H1 (cell line): ENCODE measurements around the gene SLC6A17. TPM values are rescaled to one million over a fixed set of nuclear protein-coding genes. Genes with fewer than 3 reads are reported as not detected.

Source experiments
- CTCF ChIA-PET: fragments of 300-600 bp; sonication (Branson Sonifier 250); formaldehyde crosslinking; loops from one replicate; lab custom pipeline; 2021; ENCODE audit not compliant: partially characterized antibody; lab: Charles Lee
- POLR2A ChIA-PET: fragments of 300-600 bp; sonication (Branson Sonifier 250); formaldehyde crosslinking; loops from one replicate; lab custom pipeline; 2021; ENCODE audit warnings: inconsistent platforms; ENCODE audit not compliant: partially characterized antibody; lab: Charles Lee
- DNase-seq, 2 experiments: peaks; one replicate each; pipeline versions ENCODE4 v3.0.0 to v3.0.0-alpha.2; 2010 to 2022; ENCODE audit warnings: low spot score in 2 of 2, low read depth in 1 of 2, mixed read lengths in 1 of 2
- FAIRE-seq: peaks from 2 replicates; lab custom pipeline; 2011; peaks lifted over from hg19 to GRCh38; lab: Jason Lieb, UNC
- H2AFZ ChIP-seq: 2 replicates; pipeline ENCODE4 v1.8.1; 2012; ENCODE audit warnings: low read length, inconsistent platforms
- H2AK5ac ChIP-seq: 2 replicates; pipeline ENCODE4 v1.6.1; 2013; ENCODE audit warnings: low read depth, low read length
- H2BK120ac ChIP-seq: replicated peaks from 2 replicates; pipeline ENCODE3; 2013; ENCODE audit warnings: low read depth, low read length, inconsistent platforms
- H2BK12ac ChIP-seq: 2 replicates; pipeline ENCODE4 v1.6.1; 2013; ENCODE audit warnings: low read depth, low read length
- H2BK15ac ChIP-seq: 2 replicates; pipeline ENCODE4 v1.6.1; 2013; ENCODE audit warnings: low read length
- H2BK20ac ChIP-seq: 2 replicates; pipeline ENCODE4 v1.6.1; 2013; ENCODE audit warnings: low read length
- H2BK5ac ChIP-seq: 2 replicates; pipeline ENCODE4 v1.6.1; 2013; ENCODE audit warnings: low read depth, low read length
- H3K14ac ChIP-seq: 2 replicates; pipeline ENCODE4 v1.6.1; 2013; ENCODE audit warnings: inconsistent platforms; ENCODE audit not compliant: insufficient read length
- H3K18ac ChIP-seq: 2 replicates; pipeline ENCODE4 v1.6.1; 2013; ENCODE audit warnings: low read length; ENCODE audit errors: extremely low read depth
- H3K23ac ChIP-seq: 2 replicates; pipeline ENCODE4 v1.6.1; 2013; ENCODE audit warnings: inconsistent platforms; ENCODE audit not compliant: insufficient read length
- H3K23me2 ChIP-seq: 2 replicates; pipeline ENCODE4 v1.6.1; 2013; ENCODE audit warnings: low read depth, low read length
- H3K27ac ChIP-seq: 2 replicates; pipeline ENCODE4 v1.6.1; 2011; ENCODE audit warnings: low read depth, low read length, inconsistent platforms
- H3K27me3 ChIP-seq, 4 experiments: replicated peaks in 1 of 4; 1 replicate in 1 of 4; 2 replicates in 3 of 4; pipeline versions ENCODE4 v1.6.1 to v1.8.1; 2011 to 2013; ENCODE audit warnings: low read length in 3 of 4, mild to moderate bottlenecking in 3 of 4, inconsistent platforms in 2 of 4, mixed read lengths in 2 of 4, moderate library complexity in 1 of 4; ENCODE audit not compliant: control insufficient read depth in 3 of 4, insufficient read depth in 3 of 4; ENCODE audit errors: extremely low read depth in 1 of 4
- H3K36me3 ChIP-seq, 4 experiments: 2 replicates each; pipeline versions ENCODE4 v1.6.1 to v1.8.1; 2011 to 2013; ENCODE audit warnings: mild to moderate bottlenecking in 4 of 4, low read length in 3 of 4, moderate library complexity in 2 of 4, control low read depth in 1 of 4, inconsistent platforms in 1 of 4; ENCODE audit not compliant: insufficient read depth in 4 of 4, control insufficient read depth in 2 of 4
- H3K4ac ChIP-seq: replicated peaks from 2 replicates; pipeline ENCODE3; 2013; ENCODE audit warnings: low read length, low read depth, mixed read lengths, inconsistent platforms; ENCODE audit not compliant: insufficient read length
- H3K4me1 ChIP-seq, 4 experiments: replicated peaks in 1 of 4; 1 replicate in 1 of 4; 2 replicates in 3 of 4; pipeline versions ENCODE4 v1.6.1 to v1.8.1; 2011 to 2013; ENCODE audit warnings: low read length in 3 of 4, inconsistent platforms in 2 of 4, mixed read lengths in 1 of 4; ENCODE audit not compliant: insufficient read depth in 4 of 4, control insufficient read depth in 3 of 4
- H3K4me2 ChIP-seq, 2 experiments: 2 replicates each; pipeline versions ENCODE4 v1.6.1 to v1.8.1; 2011 to 2013; ENCODE audit warnings: low read depth in 2 of 2, low read length in 2 of 2, control low read depth in 1 of 2, inconsistent platforms in 1 of 2, mild to moderate bottlenecking in 1 of 2; ENCODE audit not compliant: insufficient read depth in 1 of 2
- H3K4me3 ChIP-seq, 4 experiments: fragments of 200-600, 300-600 bp in 1 of 4; sonication (generic), shearing (Covaris generic), sonication (Bioruptor Twin) in 1 of 4; 2 replicates each; pipeline versions ENCODE4 v1.5.1 to v1.8.1; 2011 to 2016; ENCODE audit warnings: low read length in 4 of 4, low read depth in 3 of 4, control low read depth in 2 of 4, inconsistent platforms in 2 of 4, mild to moderate bottlenecking in 2 of 4, mixed read lengths in 1 of 4, moderate library complexity in 1 of 4; ENCODE audit not compliant: insufficient read depth in 2 of 4; ENCODE audit errors: extremely low read depth in 1 of 4
- H3K56ac ChIP-seq: replicated peaks from 2 replicates; pipeline ENCODE3; 2013; ENCODE audit warnings: low read depth, mild to moderate bottlenecking, mixed read lengths, low read length, inconsistent platforms; ENCODE audit not compliant: insufficient read length
- H3K79me1 ChIP-seq: 2 replicates; pipeline ENCODE4 v1.6.1; 2013; ENCODE audit warnings: low read depth, low read length, control low read depth
- H3K79me2 ChIP-seq, 2 experiments: 2 replicates each; pipeline versions ENCODE4 v1.6.1 to v1.8.1; 2012 to 2013; ENCODE audit warnings: low read length in 2 of 2, mild to moderate bottlenecking in 2 of 2, inconsistent platforms in 1 of 2; ENCODE audit not compliant: insufficient read depth in 2 of 2, control insufficient read depth in 1 of 2
- H3K9ac ChIP-seq, 4 experiments: replicated peaks in 1 of 4; 1 replicate in 1 of 4; 2 replicates in 3 of 4; pipeline versions ENCODE4 v1.6.1 to v1.8.1; 2011 to 2013; ENCODE audit warnings: low read depth in 3 of 4, low read length in 3 of 4, control low read depth in 2 of 4, mild to moderate bottlenecking in 2 of 4, moderate library complexity in 2 of 4, inconsistent platforms in 1 of 4; ENCODE audit errors: extremely low read depth in 1 of 4
- H3K9me3 ChIP-seq, 2 experiments: 2 replicates each; pipeline versions ENCODE4 v1.6.1 to v1.8.1; 2012 to 2013; ENCODE audit warnings: mild to moderate bottlenecking in 2 of 2, moderate library complexity in 2 of 2, control low read depth in 1 of 2, inconsistent platforms in 1 of 2, low read depth in 1 of 2, low read length in 1 of 2, mixed read lengths in 1 of 2; ENCODE audit not compliant: insufficient read depth in 2 of 2
- H4K20me1 ChIP-seq, 2 experiments: replicated peaks in 1 of 2; 2 replicates each; pipeline versions ENCODE3 to v1.8.1; 2011 to 2013; ENCODE audit warnings: inconsistent platforms in 2 of 2, low read length in 2 of 2, mild to moderate bottlenecking in 1 of 2; ENCODE audit not compliant: insufficient read depth in 2 of 2, control insufficient read depth in 1 of 2
- H4K5ac ChIP-seq: 2 replicates; pipeline ENCODE4 v1.6.1; 2013; ENCODE audit warnings: low read length, low read depth, mixed read lengths, inconsistent platforms; ENCODE audit not compliant: insufficient read length
- H4K8ac ChIP-seq: 2 replicates; pipeline ENCODE4 v1.8.0; 2013; ENCODE audit warnings: mild to moderate bottlenecking, moderate library complexity, low read length, inconsistent platforms; ENCODE audit not compliant: insufficient read depth; ENCODE audit errors: extremely low read depth
- H4K91ac ChIP-seq: replicated peaks from 2 replicates; pipeline ENCODE3; 2013; ENCODE audit warnings: low read length, mixed read lengths, inconsistent platforms; ENCODE audit not compliant: insufficient read length
- BACH1 ChIP-seq: IDR thresholded peaks from 2 replicates; pipeline ENCODE4 v1.6.1; 2012; ENCODE audit warnings: low read length, improper control_type of control experiment
- CTCF ChIP-seq, 3 experiments: IDR thresholded peaks; 1 replicate in 2 of 3; 2 replicates in 1 of 3; pipeline versions ENCODE4 v1.5.1 to v1.6.1; 2011; ENCODE audit warnings: low read length in 3 of 3, mild to moderate bottlenecking in 3 of 3, inconsistent platforms in 2 of 3, low read depth in 1 of 3, moderate library complexity in 1 of 3; ENCODE audit not compliant: insufficient read depth in 1 of 3; ENCODE audit errors: control extremely low read depth in 1 of 3
- EGR1 ChIP-seq: IDR thresholded peaks from 2 replicates; pipeline ENCODE4 v1.6.1; 2011; ENCODE audit warnings: low read depth, low read length, borderline replicate concordance
- HDAC2 ChIP-seq, 2 experiments: fragments of 300-600 bp in 1 of 2; sonication (generic) in 1 of 2; IDR thresholded peaks; 2 replicates each; pipeline ENCODE4 v1.6.1; 2011 to 2012; ENCODE audit warnings: low read depth in 2 of 2, low read length in 2 of 2, mild to moderate bottlenecking in 2 of 2, moderate library complexity in 2 of 2, borderline replicate concordance in 1 of 2, inconsistent platforms in 1 of 2
- KDM1A ChIP-seq: fragments of 200-600, 300-600 bp; sonication (generic); IDR thresholded peaks from 2 replicates; pipeline ENCODE4 v1.7.1; 2016; ENCODE audit warnings: mild to moderate bottlenecking, low read length, borderline replicate concordance
- KDM4A ChIP-seq: IDR thresholded peaks from one replicate; pipeline ENCODE4 v1.7.1; 2012; ENCODE audit warnings: low read depth, mild to moderate bottlenecking, moderate library complexity, low read length, inconsistent platforms; ENCODE audit not compliant: severe bottlenecking
- POLR2A ChIP-seq, 2 experiments: IDR thresholded peaks; 1 replicate in 1 of 2; 2 replicates in 1 of 2; pipeline ENCODE4 v1.6.1; 2011; ENCODE audit warnings: low read depth in 2 of 2, low read length in 2 of 2, mild to moderate bottlenecking in 2 of 2; ENCODE audit errors: control extremely low read depth in 1 of 2
- POU5F1 ChIP-seq: IDR thresholded peaks from 2 replicates; pipeline ENCODE4 v1.6.1; 2011; ENCODE audit warnings: low read depth, mild to moderate bottlenecking, low read length, moderate library complexity
- RBBP5 ChIP-seq: IDR thresholded peaks from 2 replicates; pipeline ENCODE4 v1.7.1; 2012; ENCODE audit warnings: low read depth, mild to moderate bottlenecking, inconsistent platforms, low read length, moderate library complexity, borderline replicate concordance
- RFX5 ChIP-seq: IDR thresholded peaks from 2 replicates; pipeline ENCODE4 v1.6.1; 2011; ENCODE audit warnings: low read depth, low read length, improper control_type of control experiment, borderline replicate concordance
- RXRA ChIP-seq: IDR thresholded peaks from 2 replicates; pipeline ENCODE4 v1.6.1; 2011; ENCODE audit warnings: low read depth, mild to moderate bottlenecking, low read length, moderate library complexity; ENCODE audit not compliant: insufficient read depth
- TEAD4 ChIP-seq: IDR thresholded peaks from 2 replicates; pipeline ENCODE4 v1.6.1; 2012; ENCODE audit warnings: low read depth, low read length, inconsistent platforms, mixed read lengths
- WGBS, 2 experiments: shearing (Covaris generic) in 1 of 2; methylation state at CpG; one replicate each; pipeline versions ENCODE4 v1.1.6 to v1.1.7; 2013 to 2015; ENCODE audit warnings: low lambda C conversion rate in 2 of 2, mixed read lengths in 2 of 2, inconsistent platforms in 1 of 2, low coverage in 1 of 2, missing lambda C conversion rate in 1 of 2; ENCODE audit not compliant: insufficient replicate concordance in 2 of 2, insufficient coverage in 1 of 2, insufficient read length in 1 of 2; ENCODE audit errors: extremely low coverage in 1 of 2, missing lambda C conversion rate in 1 of 2; 5-methylcytosine and 5-hydroxymethylcytosine counted together
- polyA plus RNA-seq, 7 experiments: library from polyadenylated mRNA; depleted of rRNA in 3 of 7; stranded (reverse) in 5 of 7; unstranded in 2 of 7; fragments of >200 nt in 5 of 7; fragments of 200-250 nt in 2 of 7; gene quantifications; 1 replicate in 5 of 7; 2 replicates in 1 of 7; 4 replicates in 1 of 7; pipeline versions ENCODE4 v1.2.1 to v1.2.3, GENCODE V29; 2011 to 2013; ENCODE audit warnings: missing spikeins in 2 of 7, mixed read lengths in 2 of 7
- total RNA-seq: library from RNA; stranded (reverse); fragmentation: NEBNext Ultra II Directional; extraction: Animal tissue kit (Norgen Biotek cat#: 25700); gene quantifications from 2 replicates; pipeline ENCODE4 v1.2.1, GENCODE V29; 2021

SLC6A17 gene
- total and polyA plus RNA-seq, 2 of the 8 experiments (the other 6 are each of a cell fraction or from before 2014, with no cell fraction given) = 0.15 to 0.28 TPM

GRCh38 chr1:110218739-110219138 is 68.4 kb downstream of the SLC6A17 start:
- FAIRE-seq (no peak), DNase-seq (no peak)
- H3K18ac ChIP-seq = no peak overlapping the region
- no peaks in the 10 kb centered on the region for H3K79me2 ChIP-seq
- ChIA-PET POLR2A (no interaction called here), CTCF (interaction anchor here (0.5 to 2.2 kb wide), 8 partner anchors 9 to 432 kb away, joined by 3 to 11 read pairs (median 4); partner anchors contain the start of gene KCNC4)
- peaks cover 0 to 19% of the 10 kb centered on the region in 2 experiments for H4K20me1 ChIP-seq
- no peaks in the 10 kb centered on the region for H3K23me2 ChIP-seq
- no peak overlapping the region for H3K27ac ChIP-seq
- H3K9me3 ChIP-seq = no peaks in the 10 kb centered on the region
- no peak overlapping the region for H2BK15ac ChIP-seq
- H2AFZ ChIP-seq = no peak overlapping the region
- no peak overlapping the region for H3K4ac ChIP-seq
- H3K14ac ChIP-seq = no peak overlapping the region
- H3K27me3 ChIP-seq = no peaks in the 10 kb centered on the region
- H2BK12ac ChIP-seq = no peak overlapping the region
- WGBS, 2 experiments = 91% methylated on average over 4 of the region's 4 CpGs; no CpG with 5 or more reads in 1 of the 2 experiments
- H2BK5ac ChIP-seq = no peak overlapping the region
- H3K79me1 ChIP-seq = no peaks in the 10 kb centered on the region; the same call in 1 of the 2 replicates
- no peak overlapping the region for H3K23ac ChIP-seq
- no peak overlapping the region for H3K56ac ChIP-seq
- no peak overlapping the region for H2BK120ac ChIP-seq
- no peak overlapping the region for H4K8ac ChIP-seq
- no peak overlapping the region for H4K5ac ChIP-seq
- no peaks in the 10 kb centered on the region for H3K36me3 ChIP-seq
- no peak overlapping the region for H4K91ac ChIP-seq
- H3K4me2 ChIP-seq = no peak overlapping the region
- no peak overlapping the region for H3K4me3 ChIP-seq
- no peak overlapping the region for H2AK5ac ChIP-seq
- no peak overlapping the region for H3K9ac ChIP-seq
- no peak overlapping the region for H2BK20ac ChIP-seq
- H3K4me1 ChIP-seq = no peaks in the 10 kb centered on the region; a peak in 2 of 7 replicates
- TF ChIP-seq HDAC2 (IDR thresholded peaks at IDR 0.05; ENCODE audit: borderline replicate concordance in 1 of 2, low read depth in 2 of 2, low read length in 2 of 2) = no peak
- TF ChIP-seq POLR2A (IDR thresholded peaks at IDR 0.05; ENCODE audit: control extremely low read depth in 1 of 2, low read depth in 2 of 2, low read length in 2 of 2) = no peak
- no peak for TF ChIP-seq EGR1
- no peak for TF ChIP-seq KDM1A
- TF ChIP-seq KDM4A = no peak
- no peak for TF ChIP-seq RBBP5
- TF ChIP-seq CTCF (IDR thresholded peaks at IDR 0.05; ENCODE audit: control extremely low read depth in 1 of 3, insufficient read depth in 1 of 3, low read depth in 1 of 3, low read length in 3 of 3) = no peak
- TF ChIP-seq BACH1 = no peak
- no peak for TF ChIP-seq RFX5
- TF ChIP-seq RXRA = no peak
- TF ChIP-seq TEAD4 = no peak
- no peak for TF ChIP-seq POU5F1
